GM12875 (cell line): Measurements from ENCODE around the gene ABCA2.

Source experiments
- H3K4me3 ChIP-seq: one replicate; pipeline ENCODE4 v1.5.1; 2011; ENCODE audit warnings: low read depth, low read length, control low read depth
- TF ChIP-seq, protein P1 (sequence below): IDR thresholded peaks from 2 replicates; pipeline ENCODE4 v1.5.1; 2011; ENCODE audit warnings: low read depth, mild to moderate bottlenecking, control low read depth, inconsistent platforms, low read length, moderate library complexity, borderline replicate concordance; ENCODE audit not compliant: insufficient read depth

Gene ABCA2

DNA sequence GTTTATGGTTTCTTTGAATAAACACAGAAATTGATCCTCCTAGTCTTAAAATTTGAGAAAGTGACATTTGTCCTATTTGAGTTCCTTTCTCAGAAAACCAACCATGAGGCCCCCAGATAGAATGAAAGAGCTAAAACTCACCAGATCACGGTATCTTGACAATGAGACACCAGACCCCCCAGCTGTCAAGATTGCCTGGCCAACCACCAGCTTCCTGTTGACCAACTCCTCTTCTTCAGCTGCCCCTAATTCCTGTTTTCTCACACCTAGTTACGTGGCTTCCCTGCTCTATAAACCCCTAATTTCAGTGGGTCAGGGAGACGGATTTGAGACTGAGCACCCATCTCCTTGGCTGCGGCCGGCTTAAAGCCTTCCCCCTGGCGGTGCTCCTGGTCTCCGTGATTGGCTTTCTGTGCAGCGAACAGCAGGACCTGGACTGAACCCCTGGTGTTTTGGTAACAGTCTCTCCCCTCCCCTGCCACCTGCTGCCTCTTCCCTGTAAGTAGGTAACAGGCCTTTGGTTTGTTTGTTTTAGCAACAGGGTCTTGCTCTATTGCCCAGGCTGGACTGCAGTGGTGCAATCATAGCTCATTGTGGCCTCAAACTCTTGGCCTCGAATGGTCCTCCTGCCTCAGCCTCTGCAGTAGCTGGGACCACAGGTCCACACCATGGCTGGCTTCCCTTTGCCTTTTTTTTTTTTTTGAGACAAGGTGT, 30.6 kb upstream of the ABCA2 start:
- no peak overlapping the region for H3K4me3 ChIP-seq
- TF ChIP-seq, protein P1, sequence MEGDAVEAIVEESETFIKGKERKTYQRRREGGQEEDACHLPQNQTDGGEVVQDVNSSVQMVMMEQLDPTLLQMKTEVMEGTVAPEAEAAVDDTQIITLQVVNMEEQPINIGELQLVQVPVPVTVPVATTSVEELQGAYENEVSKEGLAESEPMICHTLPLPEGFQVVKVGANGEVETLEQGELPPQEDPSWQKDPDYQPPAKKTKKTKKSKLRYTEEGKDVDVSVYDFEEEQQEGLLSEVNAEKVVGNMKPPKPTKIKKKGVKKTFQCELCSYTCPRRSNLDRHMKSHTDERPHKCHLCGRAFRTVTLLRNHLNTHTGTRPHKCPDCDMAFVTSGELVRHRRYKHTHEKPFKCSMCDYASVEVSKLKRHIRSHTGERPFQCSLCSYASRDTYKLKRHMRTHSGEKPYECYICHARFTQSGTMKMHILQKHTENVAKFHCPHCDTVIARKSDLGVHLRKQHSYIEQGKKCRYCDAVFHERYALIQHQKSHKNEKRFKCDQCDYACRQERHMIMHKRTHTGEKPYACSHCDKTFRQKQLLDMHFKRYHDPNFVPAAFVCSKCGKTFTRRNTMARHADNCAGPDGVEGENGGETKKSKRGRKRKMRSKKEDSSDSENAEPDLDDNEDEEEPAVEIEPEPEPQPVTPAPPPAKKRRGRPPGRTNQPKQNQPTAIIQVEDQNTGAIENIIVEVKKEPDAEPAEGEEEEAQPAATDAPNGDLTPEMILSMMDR: no peak

DNA sequence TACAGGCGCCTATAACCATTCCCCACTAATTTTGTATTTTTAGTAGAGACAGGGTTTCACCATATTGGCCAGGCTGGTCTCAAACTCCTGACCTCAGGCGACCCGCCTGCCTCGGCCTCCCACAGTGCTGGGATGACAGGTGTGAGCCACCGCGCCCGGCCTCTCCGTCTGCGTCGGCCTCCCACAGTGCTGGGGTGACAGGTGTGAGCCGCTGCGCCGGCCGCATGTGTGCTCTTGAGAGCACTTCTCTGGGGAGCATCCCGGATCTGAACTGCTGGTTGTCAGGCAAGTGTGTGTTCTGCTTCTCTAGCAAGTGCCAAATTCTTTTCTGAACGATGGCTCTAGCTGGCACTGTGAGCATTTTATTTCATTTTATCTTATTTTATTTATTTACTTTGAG, 29.5 kb upstream of the ABCA2 start:
- no peak overlapping the region for H3K4me3 ChIP-seq
- TF ChIP-seq, protein P1: no peak

DNA sequence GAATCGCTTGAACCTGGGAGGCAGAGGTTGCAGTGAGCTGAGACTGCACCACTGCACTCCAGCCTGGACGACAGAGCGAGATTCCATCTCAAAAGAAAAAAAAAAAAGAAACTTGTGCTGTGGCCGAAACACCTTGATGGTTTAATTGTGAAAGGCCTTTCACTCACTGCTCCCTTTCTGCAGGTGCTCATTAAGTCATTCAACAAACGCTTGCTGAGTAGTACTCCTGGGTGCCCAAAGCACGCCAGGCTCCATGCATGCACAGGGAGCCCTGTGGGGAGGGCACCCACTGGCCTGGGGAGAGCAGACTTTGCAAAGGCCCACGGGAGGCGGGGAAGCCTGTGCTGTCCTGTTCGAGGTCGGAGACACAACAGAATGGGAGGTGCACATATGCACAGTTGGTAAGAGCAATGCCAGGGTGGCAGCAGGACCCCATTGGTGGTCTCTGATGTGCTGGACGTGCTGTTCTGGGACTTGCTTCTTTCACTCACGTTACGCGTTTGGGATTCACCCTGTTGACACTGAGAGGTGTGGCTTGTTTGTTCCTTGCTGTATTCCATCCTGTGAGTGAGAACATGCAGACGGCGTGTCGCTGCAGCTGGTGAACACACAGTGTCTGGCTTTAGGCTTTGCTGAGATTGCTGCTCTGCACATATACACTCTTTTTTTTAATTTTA, 28.8 kb upstream of the ABCA2 start:
- no peak overlapping the region for H3K4me3 ChIP-seq
- TF ChIP-seq, protein P1: no peak

DNA sequence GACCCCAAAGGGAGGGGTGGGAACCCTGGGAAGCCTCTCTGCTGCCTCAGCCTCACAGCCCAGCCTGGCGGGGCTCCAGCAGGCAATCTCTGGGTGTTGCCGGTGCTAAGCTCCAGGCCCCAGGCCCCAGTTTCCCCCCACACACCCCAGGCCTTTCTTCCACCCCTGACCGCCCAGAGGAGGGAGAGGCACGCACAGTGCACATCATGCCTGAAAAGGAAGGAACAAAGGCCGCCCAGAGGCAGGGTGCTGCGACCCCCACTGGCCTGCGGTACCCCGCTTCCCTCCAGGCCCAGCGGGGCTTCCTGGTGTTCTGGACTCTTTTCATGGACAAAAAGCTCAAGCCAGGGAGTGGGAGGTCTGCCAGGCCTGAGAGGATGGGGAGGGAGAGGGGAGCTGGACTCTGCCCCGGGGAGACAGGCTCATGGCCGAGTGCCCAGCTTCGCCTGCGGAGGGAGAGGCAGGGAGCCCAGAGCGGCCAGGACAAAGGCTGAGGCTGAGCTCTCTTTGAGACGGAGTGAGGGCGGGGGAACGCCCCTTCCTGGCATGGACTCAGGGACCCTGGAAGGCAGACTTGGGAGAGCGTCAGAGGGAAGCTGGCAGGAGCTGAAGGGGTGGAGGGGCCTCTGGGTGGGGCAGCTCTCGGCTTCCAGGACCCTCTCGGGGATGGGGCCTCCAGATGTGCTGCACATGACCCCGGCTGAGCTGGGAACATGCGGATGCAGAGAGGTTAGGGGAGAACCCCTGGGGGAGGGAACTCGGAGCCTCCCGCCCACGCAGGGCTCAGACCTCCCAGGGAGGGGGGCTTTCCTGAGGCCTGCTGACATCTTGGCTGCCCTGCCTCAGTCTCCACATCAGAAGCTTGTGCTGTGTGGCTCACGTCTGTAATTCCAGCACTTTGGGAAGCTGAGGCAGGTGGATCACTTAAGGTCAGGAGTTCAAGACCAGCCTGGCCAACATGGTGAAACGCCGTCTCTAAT, 27.6 kb upstream of the ABCA2 start:
- TF ChIP-seq, protein P1: no peak
- no peak overlapping the region for H3K4me3 ChIP-seq

DNA sequence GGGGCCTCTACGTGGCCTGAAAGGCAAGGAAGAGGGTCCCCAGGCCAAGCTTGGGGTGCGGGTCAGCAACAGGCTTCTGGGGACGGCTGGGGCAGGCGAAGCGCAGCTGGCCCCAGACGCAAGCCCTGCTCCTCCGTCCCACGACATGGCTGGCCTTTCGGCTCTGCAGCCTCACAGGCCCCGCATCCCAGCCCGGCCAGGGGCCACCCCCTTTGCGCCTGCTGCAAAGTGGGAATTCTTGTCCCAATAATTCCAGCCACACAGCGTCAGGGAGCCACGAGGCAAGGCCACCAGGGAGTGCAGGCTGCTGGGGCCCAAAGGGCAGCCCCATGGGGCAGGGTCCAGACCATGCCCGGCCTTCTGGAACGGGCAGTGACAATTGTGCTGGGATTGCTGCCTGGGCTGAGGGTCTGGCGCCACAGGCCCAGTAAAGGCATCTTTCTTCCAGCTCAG, 26.9 kb upstream of the ABCA2 start:
- H3K4me3 ChIP-seq: no peak overlapping the region
- TF ChIP-seq, protein P1: no peak

DNA sequence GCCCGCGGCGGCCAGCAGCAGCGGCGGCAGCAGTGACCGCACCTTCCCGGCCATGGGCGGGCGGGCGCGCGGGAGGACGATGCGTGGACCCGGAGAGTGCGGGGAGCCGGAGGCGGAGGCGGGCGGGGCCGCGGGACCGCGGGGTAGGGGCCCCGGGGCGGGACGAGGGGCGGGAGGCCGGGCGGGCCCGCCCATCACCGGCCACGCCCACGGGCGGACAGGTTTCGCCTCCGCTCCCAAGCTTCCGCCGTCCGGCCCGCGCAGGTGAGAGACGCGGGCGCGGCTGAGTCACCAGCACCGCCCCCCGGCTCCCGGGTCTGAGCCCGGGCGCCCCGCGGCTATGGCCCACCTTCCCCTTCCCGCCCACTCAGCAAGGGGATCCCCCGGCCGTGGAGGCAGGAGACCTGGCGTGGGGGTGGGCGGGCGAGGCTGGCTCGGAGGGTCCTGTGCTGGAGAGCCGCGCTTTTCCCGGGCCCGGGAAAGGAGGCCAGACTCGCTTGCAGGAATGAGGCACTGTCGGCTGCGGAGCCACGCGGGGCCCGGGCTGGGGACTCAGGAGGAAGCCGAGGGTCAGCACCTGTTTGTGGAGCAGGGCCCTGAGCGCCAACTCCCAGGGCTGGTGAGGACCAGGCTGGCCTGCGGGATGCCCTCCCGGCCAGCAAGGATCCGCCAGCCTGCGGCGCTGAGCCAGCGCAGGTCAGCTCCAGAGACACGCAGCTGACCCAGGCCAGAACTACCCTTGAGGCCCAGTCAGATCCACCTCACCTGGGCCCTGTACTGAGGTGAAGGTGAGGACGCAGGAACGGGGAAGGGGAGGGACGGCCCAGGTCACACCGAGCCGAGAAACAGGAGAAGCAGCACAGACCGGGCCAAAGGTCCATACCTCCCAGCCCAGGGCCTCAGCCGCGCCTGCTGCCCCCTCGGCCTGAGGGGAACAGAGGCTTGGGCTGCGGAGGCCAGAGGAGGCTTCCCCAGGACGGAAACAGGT, 26.2 kb upstream of the ABCA2 start, which contains the start of gene ENTPD2:
TSS of gene ENTPD2 (minus strand) at position 118 of the 988 bp plus-strand sequence. CDS start at position 54, 64 bp downstream.
- H3K4me3 ChIP-seq: no peak within 1 kb of the TSS
- TF ChIP-seq, protein P1: no peak
